Fibroblast of villous mesenchyme (primary cell): ENCODE results near the gene NOC4L. TPM values are rescaled to one million over a fixed set of nuclear protein-coding genes. Genes with fewer than 3 reads are reported as not detected.

Experiments
- DNase-seq: peaks from one replicate; pipeline ENCODE4 v3.0.0-alpha.2; 2010; ENCODE audit warnings: low read depth
- H3K4me3 ChIP-seq: 2 replicates; pipeline ENCODE4 v1.5.1; 2011; ENCODE audit warnings: low read depth, mild to moderate bottlenecking, low read length
- CTCF ChIP-seq: IDR thresholded peaks from 2 replicates; pipeline ENCODE4 v1.5.1; 2012; ENCODE audit warnings: low read depth, mild to moderate bottlenecking, low read length; ENCODE audit not compliant: insufficient read depth
- total RNA-seq: library from RNA; depleted of rRNA; stranded (reverse); fragments of >200 nt; gene quantifications from 2 replicates; pipeline ENCODE4 v1.2.3, GENCODE V29; 2012

NOC4L gene
- total RNA-seq, 1 donor, result 12.1 TPM

- no peak for DNase-seq
- TF ChIP-seq CTCF, result no peak
- no peak overlapping the region for H3K4me3 ChIP-seq
Measured at GRCh38 chr12:132152411-132152821, 8.2 kb downstream of the NOC4L start.

- no peak for DNase-seq
- no peak for TF ChIP-seq CTCF
- H3K4me3 ChIP-seq, result no peak overlapping the region
Measured at GRCh38 chr12:132152953-132153352, 8.7 kb downstream of the NOC4L start.

GRCh38 chr12:132153501-132154340 is 9.5 kb downstream of the NOC4L start:
- H3K4me3 ChIP-seq, result peak overlapping the region; percentile 30
- peak; percentile 93 for TF ChIP-seq CTCF
- peak; percentile 69 for DNase-seq

GRCh38 chr12:132154341-132154761 is 10.1 kb downstream of the NOC4L start:
- no peak for DNase-seq
- H3K4me3 ChIP-seq, result peak overlapping the region; percentile 30
- no peak for TF ChIP-seq CTCF

- DNase-seq, result no peak
- no peak for TF ChIP-seq CTCF
- H3K4me3 ChIP-seq, result no peak overlapping the region
Measured at GRCh38 chr12:132154941-132155770, 10.9 kb downstream of the NOC4L start.

GRCh38 chr12:132155771-132156572 is 11.7 kb downstream of the NOC4L start:
- no peak overlapping the region for H3K4me3 ChIP-seq
- DNase-seq, result no peak
- TF ChIP-seq CTCF, result no peak
